Epithelial cell of esophagus (primary cell): ENCODE results near the gene OR51A7.
"Not testable (repeated sequence)": the region's sequence is repeated elsewhere in the genome, so short reads cannot be mapped to it uniquely, and the experiment has no call there.

ENCODE experiments used
- DNase-seq: peaks from one replicate; pipeline ENCODE4 v3.0.0; 2010; ENCODE audit warnings: low read depth
- H3K4me3 ChIP-seq: 2 replicates; pipeline ENCODE4 v1.5.1; 2011; ENCODE audit warnings: mild to moderate bottlenecking, low read length, control low read depth
- CTCF ChIP-seq: IDR thresholded peaks from 2 replicates; pipeline ENCODE4 v1.5.1; 2011; ENCODE audit warnings: low read depth, mild to moderate bottlenecking, low read length, control low read depth, inconsistent platforms; ENCODE audit not compliant: insufficient read depth; ENCODE audit errors: missing control alignments

The OR51A7 gene

GRCh38 chr11:4903484-4903883 lies at the start of gene OR51A7:
Gene OR51A7 (plus strand): TSS chr11:4903783. CDS start chr11:4907370, 3,587 bp downstream.
- H3K4me3 ChIP-seq, result no peak within 1 kb of the TSS
- TF ChIP-seq CTCF, result no peak
- DNase-seq, result no peak

GRCh38 chr11:4854286-4854685 lies 49.3 kb upstream of the OR51A7 start:
- not testable (repeated sequence) for H3K4me3 ChIP-seq, DNase-seq

GRCh38 chr11:4862447-4863236 lies 40.9 kb upstream of the OR51A7 start:
- no peak overlapping the region for H3K4me3 ChIP-seq
- DNase-seq, result no peak
- no peak for TF ChIP-seq CTCF

GRCh38 chr11:4863876-4864275 lies 39.7 kb upstream of the OR51A7 start:
- H3K4me3 ChIP-seq, result no peak overlapping the region
- no peak for TF ChIP-seq CTCF
- DNase-seq, result no peak

GRCh38 chr11:4865855-4866254 lies 37.7 kb upstream of the OR51A7 start:
- no peak for DNase-seq
- TF ChIP-seq CTCF, result no peak

GRCh38 chr11:4881188-4881587 lies 22.4 kb upstream of the OR51A7 start:
- DNase-seq, result no peak
- H3K4me3 ChIP-seq, result no peak overlapping the region
- no peak for TF ChIP-seq CTCF

More at GRCh38 chr11:4865855-4866254, 37.7 kb upstream of the OR51A7 start:
- no peak overlapping the region for H3K4me3 ChIP-seq

- no peak within 1 kb of the TSS for H3K4me3 ChIP-seq
- DNase-seq, result no peak
- TF ChIP-seq CTCF, result no peak
These were observed 21.6 kb upstream of the OR51A7 start, which contains the start of gene OR51T1 for GRCh38 chr11:4881860-4882500. Gene OR51T1 (plus strand): TSS chr11:4881900. CDS start chr11:4881900, 0 bp downstream.
